ENCODE results near the gene KLHL41.
"Not testable (repeated sequence)": the region's sequence is repeated elsewhere in the genome, so short reads cannot be mapped to it uniquely, and the experiment has no call there.

KLHL41 gene

GRCh38 chr2:169510496-169510895, 994 bp downstream of the KLHL41 start:
- DNase-seq = no peak

DNA sequence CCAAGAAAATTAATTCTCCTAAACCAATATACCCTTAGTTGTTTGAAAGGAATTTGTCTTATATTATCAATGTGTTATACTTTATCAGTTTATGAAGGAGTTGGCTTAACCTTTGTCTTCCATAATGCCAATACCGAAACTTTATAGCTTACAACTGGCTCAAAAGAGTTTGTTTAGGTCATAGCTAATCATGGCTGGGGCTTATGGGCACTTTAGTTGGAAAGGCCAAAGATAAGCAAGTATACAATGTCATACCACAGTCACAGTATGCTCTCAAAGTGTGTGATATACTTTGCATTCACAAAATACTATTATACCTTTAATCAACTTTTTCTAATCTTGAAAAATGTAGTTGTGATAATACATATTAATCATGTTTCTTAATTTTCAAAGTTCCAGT, 2.3 kb downstream of the KLHL41 start:
- no peak for DNase-seq

DNA sequence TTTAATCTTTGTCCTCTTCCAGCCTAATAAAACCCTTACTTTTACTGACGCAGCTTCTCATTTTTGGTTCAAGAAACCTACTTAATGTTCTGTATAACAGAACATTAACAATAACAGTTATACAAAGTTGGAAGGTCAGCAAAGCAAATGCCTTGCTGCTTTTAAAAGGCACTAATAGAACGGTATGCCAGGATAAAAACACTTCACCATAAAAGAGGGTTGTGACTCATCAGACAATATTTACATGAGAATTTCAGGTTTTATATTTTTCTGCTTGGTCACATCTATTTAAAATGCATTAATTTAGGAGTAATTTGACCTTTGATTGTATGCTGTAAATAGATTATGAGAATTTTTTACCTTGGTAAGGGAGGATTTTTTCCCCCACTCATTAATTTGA, 3.0 kb downstream of the KLHL41 start:
- no peak for DNase-seq

- DNase-seq = no peak
These were observed 3.6 kb downstream of the KLHL41 start for GRCh38 chr2:169513094-169513493.

- no peak for DNase-seq
These were observed 4.4 kb downstream of the KLHL41 start for GRCh38 chr2:169513926-169514325.

DNA sequence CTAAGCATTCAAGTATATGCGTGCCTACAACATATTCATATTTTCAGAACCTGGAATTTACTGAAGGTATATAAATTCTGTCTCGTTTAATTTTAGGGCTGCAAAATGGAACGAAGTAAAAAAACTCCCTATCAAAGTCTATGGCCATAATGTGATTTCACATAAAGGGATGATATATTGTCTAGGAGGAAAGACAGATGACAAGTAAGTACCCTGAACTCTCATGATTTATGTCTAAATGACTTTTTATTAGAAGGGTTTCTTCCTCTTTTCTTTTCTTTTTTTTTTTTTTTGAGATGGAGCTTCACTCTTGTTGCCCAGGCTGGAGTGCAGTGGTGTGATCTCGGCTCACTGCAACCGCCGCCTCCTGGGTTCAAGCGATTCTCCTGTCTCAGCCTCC, 5.3 kb downstream of the KLHL41 start:
- not testable (repeated sequence) for DNase-seq

DNA sequence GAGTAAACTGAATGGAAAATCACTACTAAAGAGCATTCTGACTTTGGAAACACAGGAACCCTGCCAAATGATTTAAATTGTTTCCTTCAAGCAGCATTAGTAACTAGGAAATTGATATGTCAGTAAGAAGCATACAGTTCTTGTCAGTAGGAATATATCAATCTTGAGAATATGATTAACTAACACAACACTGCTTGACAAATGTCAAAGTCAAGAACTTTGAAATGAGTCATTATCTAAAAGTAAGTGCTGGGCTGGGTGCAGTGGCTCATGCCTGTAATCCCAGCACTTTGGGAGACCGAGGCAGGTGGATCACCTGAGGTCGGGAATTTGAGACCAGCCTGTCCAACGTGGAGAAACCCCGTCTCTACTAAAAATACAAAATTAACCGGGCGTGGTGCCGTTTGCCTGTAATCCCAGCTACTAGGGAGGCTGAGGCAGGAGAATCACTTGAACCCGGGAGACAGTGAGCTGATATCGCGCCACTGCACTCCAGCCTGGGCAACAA, 7.0 kb downstream of the KLHL41 start:
- DNase-seq = not testable (repeated sequence)

GRCh38 chr2:169520896-169521295, 11.4 kb downstream of the KLHL41 start:
- no peak for DNase-seq

DNA sequence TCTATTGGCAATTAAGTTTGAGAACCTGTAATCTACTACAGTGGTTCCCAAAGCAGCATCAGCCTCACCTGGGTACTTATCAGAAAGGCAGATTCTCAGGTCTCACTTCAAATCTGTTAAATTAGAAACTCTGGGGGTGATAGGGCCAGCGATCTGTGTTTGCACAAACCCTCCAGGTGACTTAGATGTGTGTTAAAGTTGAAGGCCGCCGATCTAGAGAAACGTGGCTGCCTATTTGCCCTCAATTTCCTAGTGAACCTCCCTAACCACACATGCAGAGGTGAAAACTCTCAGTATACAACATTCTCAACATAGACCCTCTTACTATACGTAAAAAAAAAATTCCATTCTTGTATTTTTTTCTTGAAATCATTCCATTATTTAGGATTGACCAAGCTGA, 14.2 kb downstream of the KLHL41 start:
- no peak for DNase-seq

- no peak for DNase-seq
These were observed 15.9 kb downstream of the KLHL41 start for GRCh38 chr2:169525434-169525833.

DNA sequence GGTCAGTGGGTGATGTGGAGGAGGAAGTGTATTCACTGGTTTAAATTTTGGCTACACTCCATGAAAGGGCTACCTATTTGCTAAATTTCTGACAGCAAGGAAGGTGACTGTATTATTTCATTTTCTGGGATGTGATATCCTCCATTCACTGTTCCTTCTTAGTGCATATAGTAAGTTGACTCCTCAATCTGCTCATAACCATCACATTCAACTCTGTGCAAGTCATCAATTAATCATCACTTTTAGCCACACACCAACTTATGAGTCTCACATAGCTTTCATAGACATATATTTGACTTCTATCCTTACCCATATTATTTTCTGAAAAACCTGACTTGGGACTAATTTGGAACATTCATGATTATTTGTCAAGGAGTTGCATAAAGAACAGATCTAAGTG, 16.9 kb downstream of the KLHL41 start:
- DNase-seq = no peak

GRCh38 chr2:169528271-169528701, 18.8 kb downstream of the KLHL41 start:
- DNase-seq = peak; percentile 66

DNA sequence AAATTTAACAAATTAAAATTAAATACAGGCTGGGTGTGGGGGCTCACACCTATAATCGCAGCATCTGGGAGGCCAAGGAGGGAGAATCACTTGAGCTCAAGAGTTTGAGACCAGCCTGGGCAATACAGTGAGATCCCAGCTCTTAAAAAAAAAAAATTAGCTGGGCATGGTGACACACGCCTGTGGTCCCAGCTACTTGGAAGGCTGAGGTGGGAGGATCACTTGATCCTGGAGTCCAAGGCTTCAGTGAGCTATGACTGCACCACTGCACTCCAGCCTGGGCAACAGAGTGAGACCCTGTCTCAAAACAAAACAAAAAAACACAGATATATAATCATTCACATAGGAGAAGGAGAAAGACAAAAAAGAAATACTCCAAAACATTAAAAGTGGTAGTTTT, 30.0 kb downstream of the KLHL41 start:
- not testable (repeated sequence) for DNase-seq

DNA sequence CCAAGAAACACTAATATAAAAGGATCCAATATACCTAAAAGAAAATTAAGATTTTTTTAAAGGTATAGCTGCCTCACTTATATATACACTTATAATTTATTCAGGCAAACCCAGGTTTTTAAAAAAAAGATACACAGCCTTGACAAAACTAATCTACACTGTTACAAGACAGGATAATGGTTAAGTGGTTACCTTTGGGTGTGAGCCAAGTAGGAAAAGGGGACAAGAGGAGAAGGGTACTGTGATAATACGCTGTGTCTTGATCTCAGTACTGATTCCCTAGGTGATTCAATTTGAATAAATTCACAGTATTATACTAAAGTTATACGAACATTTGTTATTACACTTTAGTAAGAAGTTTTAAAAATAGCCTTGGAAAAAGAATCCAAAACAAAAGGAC, 30.6 kb downstream of the KLHL41 start:
- DNase-seq = no peak

DNA sequence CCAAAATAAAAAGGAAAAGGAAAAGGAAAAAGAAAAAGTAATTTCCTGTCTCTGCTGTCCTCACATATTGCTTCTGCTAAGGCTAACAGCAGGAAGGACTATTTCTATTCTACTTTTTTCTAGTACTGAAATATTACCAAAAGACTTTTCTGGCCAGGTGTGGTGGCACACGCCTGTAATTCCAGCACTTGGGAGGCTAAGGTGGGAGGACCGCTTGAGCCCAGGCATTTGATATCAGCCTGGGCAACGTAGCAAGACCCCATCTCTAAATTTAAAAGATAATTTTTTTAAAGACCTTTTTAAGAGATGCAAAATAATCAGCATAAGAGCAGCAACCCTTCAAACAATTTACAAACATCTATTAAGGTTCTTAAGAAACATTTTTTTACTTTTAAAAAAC, 32.9 kb downstream of the KLHL41 start:
- no peak for DNase-seq

DNA sequence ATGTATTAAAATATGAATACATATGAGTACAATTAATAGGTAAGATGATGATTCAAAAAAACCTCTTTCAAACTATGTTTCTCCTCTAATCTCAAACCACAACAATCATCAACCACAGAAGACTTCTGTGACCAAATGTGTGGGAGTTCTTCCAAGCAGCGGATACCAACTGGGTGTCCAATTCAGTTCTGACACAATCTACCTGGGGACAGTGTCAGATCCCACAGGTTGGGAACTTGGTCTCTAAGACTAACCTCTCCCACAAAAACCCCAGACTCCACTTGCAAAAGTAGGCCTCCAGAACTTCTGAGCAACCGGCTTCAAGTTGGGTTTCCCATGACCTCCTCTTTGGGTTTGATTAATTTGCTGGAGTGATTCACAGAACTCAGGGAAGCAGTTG, 37.3 kb downstream of the KLHL41 start:
- no peak for DNase-seq

DNA sequence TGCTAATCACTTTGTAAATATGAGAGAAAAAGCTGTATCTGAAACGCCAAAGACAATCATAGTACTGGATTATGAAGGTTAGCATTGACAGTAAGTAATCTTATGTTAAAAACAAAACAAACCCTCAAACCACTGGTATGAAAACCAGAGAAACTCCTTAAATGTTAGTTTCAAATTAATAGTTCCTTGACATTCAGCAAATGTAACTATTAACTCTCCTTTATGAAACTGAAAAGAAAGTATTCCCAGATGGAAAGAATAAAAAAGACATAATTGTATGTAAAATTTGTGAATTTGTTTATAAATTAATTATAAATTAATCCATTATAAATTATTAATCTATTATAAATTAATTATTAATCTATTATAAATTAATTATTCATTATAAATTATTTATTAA, 51.9 kb downstream of the KLHL41 start:
- DNase-seq = no peak

GRCh38 chr2:169562084-169562483, 52.6 kb downstream of the KLHL41 start:
- DNase-seq = not testable (repeated sequence)

GRCh38 chr2:169562519-169562918, 53.0 kb downstream of the KLHL41 start:
- DNase-seq = no peak

DNA sequence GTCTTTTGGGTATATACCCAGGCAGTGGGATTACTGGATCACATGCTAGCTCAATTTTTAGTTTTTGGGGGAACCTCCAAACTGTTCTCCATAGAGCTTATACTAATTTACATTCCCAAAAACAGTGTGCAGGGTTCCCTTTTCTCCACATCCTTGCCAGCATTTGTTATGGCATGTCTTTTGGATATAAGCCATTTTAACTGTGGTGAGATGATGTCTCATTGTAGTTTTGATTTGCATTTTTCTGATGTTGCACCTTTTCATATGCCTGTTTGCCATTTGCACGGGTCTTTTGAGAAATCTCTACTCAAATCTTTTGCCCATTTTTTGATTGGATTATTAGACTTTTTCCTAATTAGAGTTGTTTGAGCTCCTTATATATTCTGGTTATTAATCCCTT, 56.2 kb downstream of the KLHL41 start:
- DNase-seq = no peak

- DNase-seq = no peak
These were observed 60.4 kb downstream of the KLHL41 start for GRCh38 chr2:169569948-169570347.

- not testable (repeated sequence) for DNase-seq
These were observed 61.2 kb downstream of the KLHL41 start for GRCh38 chr2:169570752-169571151.

GRCh38 chr2:169571571-169571970, 62.1 kb downstream of the KLHL41 start:
- DNase-seq = no peak

GRCh38 chr2:169572189-169572588, 62.7 kb downstream of the KLHL41 start:
- DNase-seq = no peak

DNA sequence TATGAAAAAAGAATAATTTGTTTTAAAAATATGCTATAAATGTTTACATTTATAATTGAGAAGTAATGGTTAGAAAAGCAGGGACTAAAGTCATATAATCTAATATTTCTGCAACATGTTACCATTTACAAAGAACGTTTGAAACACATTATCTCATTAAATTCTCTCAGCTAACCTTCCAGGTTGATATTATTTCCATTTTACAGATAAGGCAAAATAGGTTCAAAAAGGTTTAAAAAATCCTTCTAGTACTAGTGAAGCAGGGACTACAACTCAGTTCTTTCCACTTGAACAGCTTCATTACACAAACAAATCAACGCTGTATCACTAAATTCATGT, 63.3 kb downstream of the KLHL41 start:
- no peak for DNase-seq
